Measurements from ENCODE around the gene ACADVL. TPM values are rescaled to one million over a fixed set of nuclear protein-coding genes. Genes with fewer than 3 reads are reported as not detected.

Gene ACADVL
- total and polyA plus RNA-seq, 4 donors, result 159 to 1,724 (median 436) TPM

DNA sequence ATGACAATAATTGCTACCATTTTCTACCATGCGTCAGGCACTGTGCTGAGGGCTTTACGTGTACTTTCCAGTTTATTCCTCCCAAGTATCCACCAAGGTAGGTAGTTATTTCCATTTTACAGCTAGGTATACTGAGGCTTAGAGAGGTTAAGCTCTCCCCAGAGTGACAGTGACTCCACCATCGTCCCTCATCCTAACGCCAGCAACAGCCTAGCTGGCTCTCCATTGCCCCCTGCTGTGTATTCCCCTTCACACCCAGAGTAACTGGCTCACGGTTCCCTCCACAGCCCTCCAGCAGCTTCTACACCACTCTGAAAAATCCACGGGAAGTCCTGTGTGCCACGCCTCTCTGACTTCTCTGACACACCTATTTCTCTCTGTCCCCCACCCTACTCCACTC is 33.5 kb upstream of the ACADVL start:
- H3K4me3 ChIP-seq (ENCODE audit: low read length in 2 of 2), result no peak overlapping the region
- H3K27ac ChIP-seq (ENCODE audit: low read depth in 1 of 2, low read length in 2 of 2), result no peak overlapping the region
- ATAC-seq (ENCODE audit: low FRiP score) (no peak), DNase-seq (peak in 1 of 2 donors; percentile 44)
- WGBS, 2 donors, result 66 to 67% methylated on average over 7 of the region's 7 CpGs
- no peaks in the 10 kb centered on the region for H3K4me1 ChIP-seq (ENCODE audit: control insufficient read depth in 1 of 2, insufficient read depth in 2 of 2, low read length in 2 of 2)
- H3K9me3 ChIP-seq (ENCODE audit: control insufficient read depth, low read length), result no peaks in the 10 kb centered on the region
- intact Hi-C loops (cut with DNase I), result loop anchor here in 1 of 2 donors (10.0 kb wide), 1 partner anchor 1851 kb away; no protein-coding TSS in a partner anchor
- H3K36me3 ChIP-seq (ENCODE audit: control insufficient read depth in 1 of 2, insufficient read depth in 2 of 2, low read length in 1 of 2), result no peaks in the 10 kb centered on the region
- no peaks in the 10 kb centered on the region for H3K27me3 ChIP-seq (ENCODE audit: control insufficient read depth in 1 of 2, insufficient read depth in 2 of 2, low read length in 1 of 2)

DNA sequence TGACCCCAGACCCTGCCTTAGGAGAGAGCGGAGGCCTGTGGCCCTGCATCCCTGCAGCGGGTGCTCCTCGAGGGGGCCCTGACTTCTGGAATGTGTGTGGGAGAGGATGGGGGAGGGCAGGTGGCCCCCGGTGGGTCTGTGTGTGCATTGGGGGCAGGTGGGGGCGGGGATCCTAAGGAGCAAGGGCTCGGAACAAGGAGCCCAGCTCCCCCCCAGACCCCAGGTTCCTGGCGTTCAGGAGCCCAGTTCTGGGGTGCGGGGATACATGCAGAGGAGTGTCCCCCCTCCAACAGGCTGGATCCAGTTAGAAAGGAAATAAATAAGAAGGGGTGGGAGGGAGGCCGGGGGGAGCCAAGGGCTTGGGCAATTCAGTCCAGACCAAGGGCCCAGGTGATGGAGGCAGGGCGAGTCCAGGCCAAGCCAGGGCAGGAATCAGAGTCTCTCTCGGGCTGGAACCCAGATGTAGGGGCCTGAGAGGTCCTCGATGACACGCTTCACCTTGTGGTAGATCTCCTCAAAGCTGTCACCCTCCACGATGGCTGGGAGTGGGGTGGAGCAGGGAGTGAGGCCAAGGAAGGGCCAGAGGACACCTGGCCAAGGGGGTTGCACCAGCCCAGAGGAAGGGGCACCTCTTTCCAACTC is 29.3 kb upstream of the ACADVL start:
- WGBS, 2 donors, result 89 to 91% methylated on average over 14 of the region's 14 CpGs
- Histone ChIP-seq H3K9me3 (ENCODE audit: control insufficient read depth, low read length) (no peaks in the 10 kb centered on the region), H3K27ac (ENCODE audit: low read depth in 1 of 2, low read length in 2 of 2) (no peak overlapping the region), H3K4me3 (ENCODE audit: low read length in 2 of 2) (no peak overlapping the region), H3K36me3 (ENCODE audit: control insufficient read depth in 1 of 2, insufficient read depth in 2 of 2, low read length in 1 of 2) (no peaks in the 10 kb centered on the region), H3K4me1 (ENCODE audit: control insufficient read depth in 1 of 2, insufficient read depth in 2 of 2, low read length in 2 of 2) (no peaks in the 10 kb centered on the region), H3K27me3 (ENCODE audit: control insufficient read depth in 1 of 2, insufficient read depth in 2 of 2, low read length in 1 of 2) (no peaks in the 10 kb centered on the region)
- no peak for ATAC-seq (ENCODE audit: low FRiP score)
- peak in 1 of 2 donors; percentile 52 for DNase-seq
- intact Hi-C loops (cut with DNase I), result no loop called here

DNA sequence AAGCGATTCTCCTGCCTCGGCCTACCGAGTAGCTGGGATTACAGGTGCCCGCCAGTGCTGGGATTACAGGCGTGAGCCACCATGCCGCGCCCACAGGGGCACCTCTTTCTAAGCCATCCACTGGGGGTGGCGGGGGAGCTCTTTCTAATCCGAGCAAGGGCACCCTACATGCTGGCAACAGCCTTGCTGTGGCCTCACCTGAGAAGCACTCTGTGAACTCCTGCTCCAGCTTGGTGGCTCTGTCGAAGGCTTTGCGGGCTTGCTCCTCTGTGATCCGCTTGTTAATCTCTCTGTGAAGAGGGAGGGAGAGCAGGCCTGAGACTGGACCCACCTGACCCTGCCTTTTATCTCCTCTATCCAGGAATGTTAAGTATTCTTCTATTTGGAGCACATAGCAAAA is 28.7 kb upstream of the ACADVL start:
- Histone ChIP-seq H3K9me3 (ENCODE audit: control insufficient read depth, low read length) (no peaks in the 10 kb centered on the region), H3K36me3 (ENCODE audit: control insufficient read depth in 1 of 2, insufficient read depth in 2 of 2, low read length in 1 of 2) (no peaks in the 10 kb centered on the region), H3K4me1 (ENCODE audit: control insufficient read depth in 1 of 2, insufficient read depth in 2 of 2, low read length in 2 of 2) (no peaks in the 10 kb centered on the region), H3K4me3 (ENCODE audit: low read length in 2 of 2) (no peak overlapping the region), H3K27me3 (ENCODE audit: control insufficient read depth in 1 of 2, insufficient read depth in 2 of 2, low read length in 1 of 2) (no peaks in the 10 kb centered on the region), H3K27ac (ENCODE audit: low read depth in 1 of 2, low read length in 2 of 2) (no peak overlapping the region)
- DNase-seq, result peak in 1 of 2 donors; percentile 38
- no peak for ATAC-seq (ENCODE audit: low FRiP score)
- intact Hi-C loops (cut with DNase I), result no loop called here
- 93 to 96% methylated on average over 11 to 12 of the region's 12 CpGs for WGBS, 2 donors

DNA sequence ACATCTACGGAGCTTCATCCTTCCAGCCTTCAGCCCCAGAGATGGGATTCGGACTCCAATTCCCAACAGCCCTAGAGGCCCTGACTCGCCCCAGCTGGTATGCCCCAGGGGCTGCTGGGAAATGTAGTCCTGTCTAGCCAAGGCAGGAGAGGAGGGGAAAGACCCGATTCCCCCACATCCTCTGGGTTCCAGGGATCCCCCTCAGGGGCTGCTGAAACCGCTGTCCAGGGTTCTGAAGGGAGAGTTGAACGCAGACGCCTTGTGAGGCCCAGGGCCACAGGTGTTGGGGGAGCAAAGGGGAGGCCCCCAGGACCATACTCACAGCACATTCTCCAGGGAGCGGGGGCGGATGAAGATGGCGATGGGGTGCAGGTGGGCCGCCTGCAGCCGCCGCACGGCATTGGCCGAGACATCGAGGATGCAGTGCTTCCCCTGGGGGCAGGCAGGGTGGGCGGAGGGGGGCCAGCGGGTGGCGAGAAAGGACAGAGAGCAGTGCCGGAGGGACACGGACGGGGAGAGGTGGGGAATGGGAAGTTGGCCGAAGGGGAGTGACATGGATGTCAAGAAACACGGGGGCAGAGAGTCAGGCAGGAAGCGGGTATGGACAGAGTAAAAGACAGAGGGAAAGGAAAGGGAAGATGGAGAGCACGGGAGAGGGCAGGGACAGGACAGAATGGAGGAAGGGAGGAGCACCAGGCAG is 28.0 kb upstream of the ACADVL start:
- DNase-seq (peak; percentile 58 to 76), ATAC-seq (ENCODE audit: low FRiP score) (peak; percentile 50)
- no peaks in the 10 kb centered on the region for H3K27me3 ChIP-seq (ENCODE audit: control insufficient read depth in 1 of 2, insufficient read depth in 2 of 2, low read length in 1 of 2)
- no peak overlapping the region for H3K27ac ChIP-seq (ENCODE audit: low read depth in 1 of 2, low read length in 2 of 2)
- no peaks in the 10 kb centered on the region for H3K9me3 ChIP-seq (ENCODE audit: control insufficient read depth, low read length)
- H3K4me3 ChIP-seq (ENCODE audit: low read length in 2 of 2), result no peak overlapping the region
- H3K4me1 ChIP-seq (ENCODE audit: control insufficient read depth in 1 of 2, insufficient read depth in 2 of 2, low read length in 2 of 2), result no peaks in the 10 kb centered on the region
- intact Hi-C loops (cut with DNase I), result no loop called here
- 74 to 75% methylated on average over 26 of the region's 26 CpGs for WGBS, 2 donors
- no peaks in the 10 kb centered on the region for H3K36me3 ChIP-seq (ENCODE audit: control insufficient read depth in 1 of 2, insufficient read depth in 2 of 2, low read length in 1 of 2)

DNA sequence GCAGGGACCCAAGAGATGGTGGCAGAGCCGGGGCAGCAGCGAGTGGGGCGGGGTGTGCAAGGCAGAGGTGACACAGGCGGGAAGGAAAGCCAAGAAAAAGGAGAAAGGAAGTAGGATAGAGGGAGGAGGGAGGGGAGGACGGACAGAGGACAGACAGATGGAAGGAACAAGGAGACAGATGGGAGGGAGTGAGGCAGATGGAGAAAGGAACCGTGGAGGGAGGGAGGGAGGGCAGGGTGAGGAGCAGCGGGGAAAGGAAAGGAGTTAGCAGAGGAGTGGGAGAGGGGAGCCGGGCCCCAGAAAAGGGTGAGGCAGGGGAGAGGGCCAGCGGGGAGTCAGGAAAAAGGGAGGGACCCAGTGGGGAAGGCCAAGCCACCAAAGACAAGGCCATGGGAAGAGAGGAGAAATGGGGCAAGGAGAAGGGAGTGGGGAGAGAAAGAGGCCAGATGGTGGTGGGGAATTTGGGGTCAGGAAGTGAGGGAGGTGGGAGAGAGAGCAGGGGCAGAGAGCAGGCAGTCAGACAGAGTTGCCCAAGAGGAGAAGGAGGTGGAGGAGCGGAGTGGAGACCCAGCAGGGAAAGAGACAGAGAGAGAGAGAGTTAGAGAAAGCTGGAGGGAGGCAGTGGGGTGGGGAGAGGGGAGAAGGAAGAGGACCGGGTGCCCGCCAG is 27.3 kb upstream of the ACADVL start:
- 78 to 80% methylated on average over 12 of the region's 12 CpGs for WGBS, 2 donors
- ATAC-seq (ENCODE audit: low FRiP score), result no peak

DNA sequence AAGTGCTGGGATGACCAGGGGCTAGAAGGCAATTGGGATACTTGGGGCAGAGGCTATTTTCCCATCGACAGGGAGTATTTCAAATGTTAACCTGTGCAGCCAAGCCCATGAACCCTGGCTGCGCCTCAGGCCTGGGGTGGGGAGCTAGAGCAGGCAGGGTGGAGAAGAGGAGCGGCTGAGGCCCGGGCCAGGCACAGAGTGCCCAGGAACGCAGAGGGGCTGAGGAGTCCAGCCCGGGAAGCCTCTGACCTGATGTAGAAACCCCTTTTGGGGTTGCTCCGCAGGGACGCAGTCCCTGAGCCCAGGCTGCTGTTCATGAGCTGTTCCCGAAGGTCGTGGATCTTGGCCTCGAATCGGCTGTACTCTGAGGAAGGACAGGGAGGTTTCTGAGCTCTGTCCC is 23.8 kb upstream of the ACADVL start:
- no peaks in the 10 kb centered on the region for H3K9me3 ChIP-seq (ENCODE audit: control insufficient read depth, low read length)
- intact Hi-C loops (cut with DNase I), result no loop called here
- H3K4me3 ChIP-seq (ENCODE audit: low read length in 2 of 2), result no peak overlapping the region
- H3K27me3 ChIP-seq (ENCODE audit: control insufficient read depth in 1 of 2, insufficient read depth in 2 of 2, low read length in 1 of 2), result no peaks in the 10 kb centered on the region
- no peak overlapping the region for H3K27ac ChIP-seq (ENCODE audit: low read depth in 1 of 2, low read length in 2 of 2)
- no peaks in the 10 kb centered on the region for H3K4me1 ChIP-seq (ENCODE audit: control insufficient read depth in 1 of 2, insufficient read depth in 2 of 2, low read length in 2 of 2)
- DNase-seq, result no peak
- H3K36me3 ChIP-seq (ENCODE audit: control insufficient read depth in 1 of 2, insufficient read depth in 2 of 2, low read length in 1 of 2), result no peaks in the 10 kb centered on the region
- ATAC-seq (ENCODE audit: low FRiP score), result no peak
- WGBS, 2 donors, result 93 to 96% methylated on average over 12 of the region's 12 CpGs

More for the DNA sequence above, 27.3 kb upstream of the ACADVL start:
- intact Hi-C loops (cut with DNase I), result no loop called here
- peak in 1 of 2 donors; percentile 43 for DNase-seq
- Histone ChIP-seq H3K9me3 (ENCODE audit: control insufficient read depth, low read length) (no peaks in the 10 kb centered on the region), H3K4me1 (ENCODE audit: control insufficient read depth in 1 of 2, insufficient read depth in 2 of 2, low read length in 2 of 2) (no peaks in the 10 kb centered on the region), H3K27me3 (ENCODE audit: control insufficient read depth in 1 of 2, insufficient read depth in 2 of 2, low read length in 1 of 2) (no peaks in the 10 kb centered on the region), H3K4me3 (ENCODE audit: low read length in 2 of 2) (no peak overlapping the region), H3K27ac (ENCODE audit: low read depth in 1 of 2, low read length in 2 of 2) (no peak overlapping the region), H3K36me3 (ENCODE audit: control insufficient read depth in 1 of 2, insufficient read depth in 2 of 2, low read length in 1 of 2) (no peaks in the 10 kb centered on the region)

DNA sequence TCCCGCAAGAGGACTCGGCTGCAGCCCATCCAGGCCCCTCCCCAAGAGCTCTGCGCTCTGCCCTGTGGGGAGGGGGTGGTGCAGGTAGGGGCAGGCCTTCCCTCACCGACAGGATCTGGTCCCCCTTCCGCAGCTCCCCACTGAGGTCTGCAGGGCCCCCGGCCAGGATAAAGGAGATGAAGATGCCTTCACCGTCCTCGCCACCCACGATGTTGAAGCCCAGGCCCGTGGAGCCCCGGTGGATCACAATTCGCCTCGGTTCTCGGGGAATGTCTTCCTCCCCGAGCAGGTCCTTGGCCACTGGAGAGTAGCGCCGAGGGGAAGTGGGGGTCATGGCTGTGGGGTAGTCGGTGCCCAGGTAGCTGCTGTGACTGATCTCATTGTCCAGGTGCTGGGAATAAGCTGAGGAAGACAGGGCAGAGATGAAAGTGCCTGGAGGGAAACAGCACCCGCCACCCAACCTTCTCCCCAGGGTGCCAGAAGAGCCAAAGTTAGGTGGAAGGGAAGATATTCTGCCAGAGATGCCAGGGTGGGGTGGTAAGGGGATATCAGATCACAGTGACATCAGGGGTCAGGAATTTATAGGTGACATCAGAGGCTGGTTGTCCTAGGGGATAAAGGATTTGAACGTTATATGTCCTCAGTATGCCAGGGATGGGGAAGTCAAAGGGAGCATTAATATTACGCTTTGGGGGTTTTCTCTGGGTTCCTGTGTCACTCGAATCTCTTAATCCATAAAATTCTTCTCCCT is 22.9 kb upstream of the ACADVL start:
- ATAC-seq (ENCODE audit: low FRiP score) (no peak), DNase-seq (no peak)
- H3K27me3 ChIP-seq (ENCODE audit: control insufficient read depth in 1 of 2, insufficient read depth in 2 of 2, low read length in 1 of 2), result no peaks in the 10 kb centered on the region
- intact Hi-C loops (cut with DNase I), result no loop called here
- no peaks in the 10 kb centered on the region for H3K4me1 ChIP-seq (ENCODE audit: control insufficient read depth in 1 of 2, insufficient read depth in 2 of 2, low read length in 2 of 2)
- H3K9me3 ChIP-seq (ENCODE audit: control insufficient read depth, low read length), result no peaks in the 10 kb centered on the region
- no peak overlapping the region for H3K4me3 ChIP-seq (ENCODE audit: low read length in 2 of 2)
- 90 to 91% methylated on average over 22 of the region's 22 CpGs for WGBS, 2 donors
- no peak overlapping the region for H3K27ac ChIP-seq (ENCODE audit: low read depth in 1 of 2, low read length in 2 of 2)
- no peaks in the 10 kb centered on the region for H3K36me3 ChIP-seq (ENCODE audit: control insufficient read depth in 1 of 2, insufficient read depth in 2 of 2, low read length in 1 of 2)

DNA sequence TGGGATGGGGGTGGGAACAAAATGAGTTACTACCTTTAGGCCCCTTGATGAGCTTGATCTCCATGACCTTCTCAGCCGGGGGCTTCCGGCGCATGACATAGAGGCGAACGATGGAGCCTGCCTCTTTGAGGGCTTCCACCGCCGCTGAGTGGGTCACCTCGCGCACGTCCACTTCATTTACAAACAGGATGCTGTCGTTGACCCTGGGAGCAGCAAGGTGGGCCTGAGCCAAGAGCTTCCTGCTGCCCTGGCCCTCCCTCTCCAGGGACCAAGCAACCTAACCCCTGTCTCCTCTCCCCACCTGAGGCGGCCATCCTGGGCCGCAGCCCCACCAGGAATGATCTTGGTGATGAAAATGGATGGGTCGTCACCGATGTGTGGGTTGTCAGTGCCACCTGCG is 16.3 kb upstream of the ACADVL start:
- Histone ChIP-seq H3K9me3 (ENCODE audit: control insufficient read depth, low read length) (no peaks in the 10 kb centered on the region), H3K36me3 (ENCODE audit: control insufficient read depth in 1 of 2, insufficient read depth in 2 of 2, low read length in 1 of 2) (peaks cover 0 to 2% of the 10 kb centered on the region in 2 donors), H3K4me3 (ENCODE audit: low read length in 2 of 2) (no peak overlapping the region), H3K4me1 (ENCODE audit: control insufficient read depth in 1 of 2, insufficient read depth in 2 of 2, low read length in 2 of 2) (no peaks in the 10 kb centered on the region), H3K27me3 (ENCODE audit: control insufficient read depth in 1 of 2, insufficient read depth in 2 of 2, low read length in 1 of 2) (no peaks in the 10 kb centered on the region), H3K27ac (ENCODE audit: low read depth in 1 of 2, low read length in 2 of 2) (no peak overlapping the region)
- intact Hi-C loops (cut with DNase I), result no loop called here
- DNase-seq (no peak), ATAC-seq (ENCODE audit: low FRiP score) (no peak)
- 93 to 95% methylated on average over 16 of the region's 16 CpGs for WGBS, 2 donors
